Ovary (tissue), 9 donors: ENCODE measurements around the gene DSCAM. TPM values are rescaled to one million over a fixed set of nuclear protein-coding genes. Genes with fewer than 3 reads are reported as not detected.

ENCODE experiments used
- DNase-seq, 5 donors: peaks; one replicate each; pipeline ENCODE4 v3.0.0-alpha.2; 2019 to 2020
- H3K27ac ChIP-seq, 2 donors: fragments of 200-600 bp; one replicate each; pipeline versions ENCODE4 v1.5.1 to v1.8.0; 2019 to 2022
- H3K27me3 ChIP-seq: fragments of 200-600 bp; one replicate; pipeline ENCODE4 v1.8.0; 2022
- H3K36me3 ChIP-seq: fragments of 200-600 bp; sonication (generic); one replicate; pipeline ENCODE4 v1.5.1; 2019
- H3K4me1 ChIP-seq: one replicate; pipeline ENCODE4 v1.8.1; 2013; ENCODE audit warnings: mild to moderate bottlenecking, moderate library complexity; ENCODE audit not compliant: insufficient read depth
- H3K4me3 ChIP-seq: fragments of 200-600 bp; sonication (generic); one replicate; pipeline ENCODE4 v1.5.1; 2017
- H3K9me3 ChIP-seq, 2 donors: fragments of 200-600 bp in 1 of 2; sonication (generic) in 1 of 2; one replicate each; pipeline versions ENCODE4 v1.5.1 to v1.8.1; 2013 to 2019; ENCODE audit warnings: mild to moderate bottlenecking in 1 of 2, moderate library complexity in 1 of 2
- CTCF ChIP-seq, 3 donors: fragments of 450-650 bp in 2 of 3; fragments of 200-600 bp in 1 of 3; IDR thresholded peaks; one replicate each; pipeline versions ENCODE4 v1.5.1 to v1.8.0; 2016 to 2022; ENCODE audit warnings: antibody characterized with exemption in 3 of 3, mild to moderate bottlenecking in 1 of 3
- EP300 ChIP-seq: sonication (generic); formaldehyde crosslinking; IDR thresholded peaks from one replicate; pipeline ENCODE4 v1.6.1; 2017; ENCODE audit warnings: antibody characterized with exemption
- POLR2A ChIP-seq: fragments of 450-650 bp; IDR thresholded peaks from one replicate; pipeline ENCODE4 v1.6.1; 2017; ENCODE audit warnings: antibody characterized with exemption, mild to moderate bottlenecking, moderate library complexity
- WGBS, 3 donors: extraction: QIAGEN DNeasy Blood & Tissue Kit in 1 of 3; methylation state at CpG; one replicate each; pipeline versions ENCODE4 v1.1.5 to v1.1.7; 2013 to 2017; 5-methylcytosine and 5-hydroxymethylcytosine counted together
- intact Hi-C, 4 donors: fragments of 100-400 bp; cut with DNase I; formaldehyde crosslinking; loops; one replicate each; pipeline versions ENCODE4 v1.11.0 to v1.15.1; 2022 to 2023
- polyA plus RNA-seq, 2 donors: library from polyadenylated mRNA; stranded (reverse); fragments of 200-250 nt in 1 of 2; fragments of 350-450 nt in 1 of 2; fragmentation: Illumina TruSeq in 1 of 2; extraction: RNeasy Lipid Tissue Mini Kit (QIAGEN cat#74804) in 1 of 2; gene quantifications; one replicate each; pipeline ENCODE4 v1.2.3, GENCODE V29; 2013 to 2014
- total RNA-seq, 7 donors: library from RNA; depleted of rRNA in 2 of 7; stranded (reverse); fragments of >200 nt in 2 of 7; fragmentation: NEBNext Ultra II Directional in 3 of 7; extraction: Animal tissue kit (Norgen Biotek cat#: 25700) in 3 of 7; gene quantifications; one replicate each; pipeline versions ENCODE4 v1.1.0 to v1.2.4, GENCODE V29; 2016 to 2023
- donor health status: DM: no; HTN: no; CAD: no; lungs with moderate emphysema.
- donor health status: DM: no; HTN: no; CAD: no.
- donor health status: Bipolar disorder and iron deficiency.
- donor health status: DM: yes; HTN: yes; CAD: no.
- donor health status: DM: no; HTN: no; CAD: no.
- donor health status: DM: yes; HTN: yes; CAD: no.

Gene DSCAM
- total and polyA plus RNA-seq, 9 donors = under 0.01 to 0.12 (median 0.04) TPM; not detected in 5

- intact Hi-C loops = no loop called here
- Histone ChIP-seq H3K27ac (no peak overlapping the region), H3K36me3 (no peaks in the 10 kb centered on the region), H3K27me3 (no peaks in the 10 kb centered on the region), H3K4me1 (no peaks in the 10 kb centered on the region), H3K4me3 (no peak overlapping the region), H3K9me3 (no peaks in the 10 kb centered on the region)
- no peak for DNase-seq
- TF ChIP-seq EP300 (no peak), CTCF (IDR thresholded peaks at IDR 0.05) (no peak)
- 33 to 49% (median 38%) methylated on average over 4 of the region's 4 CpGs for WGBS, 3 donors
Observed at GRCh38 chr21:40371329-40371728, 475.6 kb downstream of the DSCAM start.

- intact Hi-C loops = no loop called here
- Histone ChIP-seq H3K4me1 (no peaks in the 10 kb centered on the region), H3K36me3 (no peaks in the 10 kb centered on the region), H3K27me3 (no peaks in the 10 kb centered on the region), H3K27ac (no peak overlapping the region), H3K4me3 (no peak overlapping the region), H3K9me3 (no peaks in the 10 kb centered on the region)
- DNase-seq = no peak
- WGBS, 3 donors = 46 to 91% (median 71%) methylated on average over 2 of the region's 2 CpGs
- TF ChIP-seq CTCF (IDR thresholded peaks at IDR 0.05) (no peak), POLR2A (no peak), EP300 (no peak)
Observed at GRCh38 chr21:40356644-40357043, 490.3 kb downstream of the DSCAM start.

GRCh38 chr21:40355076-40355475, 491.9 kb downstream of the DSCAM start:
- Histone ChIP-seq H3K9me3 (no peaks in the 10 kb centered on the region), H3K4me1 (no peaks in the 10 kb centered on the region), H3K27ac (no peak overlapping the region), H3K36me3 (no peaks in the 10 kb centered on the region), H3K27me3 (no peaks in the 10 kb centered on the region), H3K4me3 (no peak overlapping the region)
- intact Hi-C loops = no loop called here
- 78 to 80% (median 79%) methylated on average over 5 of the region's 5 CpGs for WGBS, 3 donors
- TF ChIP-seq EP300 (no peak), POLR2A (no peak), CTCF (IDR thresholded peaks at IDR 0.05) (no peak)
- DNase-seq = no peak

GRCh38 chr21:40351006-40351405, 496.0 kb downstream of the DSCAM start:
- intact Hi-C loops = no loop called here
- Histone ChIP-seq H3K27ac (no peak overlapping the region), H3K4me1 (no peaks in the 10 kb centered on the region), H3K27me3 (no peaks in the 10 kb centered on the region), H3K4me3 (no peak overlapping the region), H3K9me3 (no peaks in the 10 kb centered on the region), H3K36me3 (no peaks in the 10 kb centered on the region)
- 47 to 59% (median 57%) methylated on average over 2 of the region's 2 CpGs for WGBS, 3 donors
- DNase-seq = no peak
- no peak for TF ChIP-seq EP300
- no peak for TF ChIP-seq POLR2A
- TF ChIP-seq CTCF (IDR thresholded peaks at IDR 0.05) = no peak

DNA sequence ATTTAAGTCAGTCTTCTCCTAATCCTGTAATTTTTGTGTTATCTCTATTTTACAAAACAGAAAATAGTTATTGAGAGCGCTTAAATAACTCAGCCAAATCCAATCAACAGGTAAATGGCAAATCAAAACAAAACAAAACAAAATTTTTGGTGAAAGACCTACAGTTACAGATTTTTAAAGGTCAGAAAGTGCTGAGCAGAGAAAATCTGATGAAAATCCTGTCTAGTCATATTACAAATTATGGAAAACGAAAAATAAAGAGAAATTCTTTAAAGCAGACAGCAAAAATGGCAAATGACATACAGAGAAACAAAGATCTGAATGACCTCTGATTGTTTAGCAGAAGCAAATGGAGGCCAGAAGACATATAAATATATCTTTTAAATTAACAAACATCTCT, 497.4 kb downstream of the DSCAM start:
- intact Hi-C loops = no loop called here
- no peak for TF ChIP-seq POLR2A
- no peak for TF ChIP-seq CTCF (IDR thresholded peaks at IDR 0.05)
- TF ChIP-seq EP300 = no peak
- 68 to 79% (median 76%) methylated on average over 2 of the region's 2 CpGs for WGBS, 3 donors

More for the DNA sequence above, 497.4 kb downstream of the DSCAM start:
- Histone ChIP-seq H3K27me3 (no peaks in the 10 kb centered on the region), H3K9me3 (no peaks in the 10 kb centered on the region), H3K36me3 (no peaks in the 10 kb centered on the region), H3K4me1 (no peaks in the 10 kb centered on the region), H3K27ac (no peak overlapping the region), H3K4me3 (no peak overlapping the region)
- DNase-seq = no peak
